ENCODE results near the gene RAB3IL1. TPM values are rescaled to one million over a fixed set of nuclear protein-coding genes. Genes with fewer than 3 reads are reported as not detected.
"Not testable (repeated sequence)": the region's sequence is repeated elsewhere in the genome, so short reads cannot be mapped to it uniquely, and the experiment has no call there.

RAB3IL1 gene
- total RNA-seq (10 to 100 TPM in 2 of 5 donors, 1 to 10 TPM in 1, under 1 TPM in 1, not detected in 1; 0.58 to 12.8 (median 7.1) TPM), polyA plus RNA-seq (10 to 100 TPM in 2 of 3 donors, 1 to 10 TPM in 1; 5.3 to 13.3 (median 11.6) TPM)
- long read RNA-seq, donor 1, partial matches to known transcripts = 0 of 2 reads
- long read RNA-seq, donor 1, other reads (novel, unspliced or antisense) = 0 of 2 reads
- long read RNA-seq, donor 2, partial matches to known transcripts = 0 of 3 reads
- long read RNA-seq, donor 2, other reads (novel, unspliced or antisense) = 0 of 3 reads
- long read RNA-seq, donor 3, partial matches to known transcripts = 0 of 1 reads
- long read RNA-seq, donor 3, other reads (novel, unspliced or antisense) = 0 of 1 reads
- long read RNA-seq, donor 4, partial matches to known transcripts = 0 of 1 reads
- long read RNA-seq, donor 4, other reads (novel, unspliced or antisense) = 0 of 1 reads
- long read RNA-seq, donor 5, partial matches to known transcripts = 6 of 7 reads
- long read RNA-seq, donor 5, other reads (novel, unspliced or antisense) = 0 of 7 reads
- long read RNA-seq, donor 6, partial matches to known transcripts = 0 of 4 reads
- long read RNA-seq, donor 6, other reads (novel, unspliced or antisense) = 0 of 4 reads
- long read RNA-seq, donor 7 = 0 reads
- long read RNA-seq, donor 8, partial matches to known transcripts = 0 of 1 reads
- long read RNA-seq, donor 8, other reads (novel, unspliced or antisense) = 0 of 1 reads
- long read RNA-seq, donor 9 = 0 reads
- long read RNA-seq, donor 10, partial matches to known transcripts = 0 of 1 reads
- long read RNA-seq, donor 10, other reads (novel, unspliced or antisense) = 0 of 1 reads

- WGBS, 5 donors = 2 to 5% (median 3%) methylated on average over 29 to 74 of the region's 74 CpGs
- peak within 1 kb of the TSS in 4 of 5 donors; percentile 73 to 85 (median 74) for H3K27ac ChIP-seq
Observed at GRCh38 chr11:61917334-61918109, at the start of gene RAB3IL1. TSS of gene RAB3IL1 (minus strand) at chr11:61917566. CDS start at chr11:61917367, 199 bp downstream.

GRCh38 chr11:61966734-61967115, 49.4 kb upstream of the RAB3IL1 start:
- peaks cover 70 to 79% (median 78%) of the 10 kb centered on the region in 4 donors for H3K4me1 ChIP-seq
- peak in 1 of 2 donors; percentile 61 for DNase-seq
- H3K9me3 ChIP-seq = no peaks in the 10 kb centered on the region
- TF ChIP-seq POLR2A (IDR thresholded peaks at IDR 0.05) (no peak), CTCF (IDR thresholded peaks at IDR 0.05) (no peak), EP300 (IDR thresholded peaks at IDR 0.05) (no peak), POLR2AphosphoS5 (IDR thresholded peaks at IDR 0.05) (no peak)
- 0 to 1% (median 0%) methylated on average over 10 to 13 of the region's 13 CpGs for WGBS, 5 donors
- peak overlapping the region; percentile 99 to 100 (median 99) for H3K27ac ChIP-seq
- intact Hi-C loops (cut with DNase I; ENCODE audit: low total_unique reads) = no loop called here
- peak overlapping the region; percentile 94 to 98 (median 96) for H3K4me3 ChIP-seq
- no peaks in the 10 kb centered on the region for H3K27me3 ChIP-seq
- peaks cover 20 to 42% (median 40%) of the 10 kb centered on the region in 4 donors for H3K36me3 ChIP-seq

More at GRCh38 chr11:61917334-61918109, at the start of gene RAB3IL1:
- intact Hi-C loops (cut with DNase I; ENCODE audit: low total_unique reads) = no loop called here
- H3K9me3 ChIP-seq = no peaks in the 10 kb centered on the region
- peak; percentile 56 to 88 for DNase-seq
- no peaks in the 10 kb centered on the region for H3K36me3 ChIP-seq
- H3K27me3 ChIP-seq = peaks cover 0 to 48% (median 14%) of the 10 kb centered on the region in 3 donors
- TF ChIP-seq EP300 (IDR thresholded peaks at IDR 0.05) (no peak), CTCF (IDR thresholded peaks at IDR 0.05) (no peak), POLR2AphosphoS5 (IDR thresholded peaks at IDR 0.05) (peak in 1 of 3 donors; percentile 4), POLR2A (IDR thresholded peaks at IDR 0.05) (no peak)
- peaks cover 21 to 48% (median 35%) of the 10 kb centered on the region in 4 donors for H3K4me1 ChIP-seq
- H3K4me3 ChIP-seq = peak within 1 kb of the TSS; percentile 59 to 64 (median 61)

GRCh38 chr11:61964666-61965271, 47.4 kb upstream of the RAB3IL1 start:
- Histone ChIP-seq H3K27ac (peak overlapping the region in 4 of 5 donors; percentile 99 to 100 (median 100)), H3K4me1 (peaks cover 58 to 75% (median 72%) of the 10 kb centered on the region in 4 donors), H3K36me3 (peaks cover 20 to 52% (median 41%) of the 10 kb centered on the region in 4 donors), H3K4me3 (peak overlapping the region; percentile 94 to 98 (median 96))
- TF ChIP-seq POLR2AphosphoS5 (IDR thresholded peaks at IDR 0.05) = peak in 2 of 3 donors; percentile 48 to 54
- intact Hi-C loops (cut with DNase I; ENCODE audit: low total_unique reads); DNase-seq; H3K9me3 ChIP-seq; H3K27me3 ChIP-seq: not testable (repeated sequence)
- WGBS, 5 donors = 31 to 53% (median 40%) methylated on average over 9 of the region's 9 CpGs

- no peak for DNase-seq
- H3K9me3 ChIP-seq = no peaks in the 10 kb centered on the region
- intact Hi-C loops (cut with DNase I; ENCODE audit: low total_unique reads) = no loop called here
- H3K4me3 ChIP-seq = peak overlapping the region; percentile 94 to 98 (median 96)
- H3K4me1 ChIP-seq = peaks cover 53 to 71% (median 67%) of the 10 kb centered on the region in 4 donors
- H3K27ac ChIP-seq = peak overlapping the region; percentile 57 to 100 (median 99)
- TF ChIP-seq CTCF (IDR thresholded peaks at IDR 0.05) = no peak
- peak in 2 of 3 donors; percentile 46 to 59 for TF ChIP-seq POLR2AphosphoS5 (IDR thresholded peaks at IDR 0.05)
- 39 to 57% (median 49%) methylated on average over 4 of the region's 4 CpGs for WGBS, 5 donors
- H3K27me3 ChIP-seq = no peaks in the 10 kb centered on the region
- H3K36me3 ChIP-seq = peaks cover 20 to 58% (median 44%) of the 10 kb centered on the region in 4 donors
Observed at GRCh38 chr11:61964058-61964665, 46.8 kb upstream of the RAB3IL1 start.

All from stomach (tissue), 19 donors.